HCT116 (cell line): ENCODE results near the gene CAGE1. TPM values are rescaled to one million over a fixed set of nuclear protein-coding genes. Genes with fewer than 3 reads are reported as not detected.
A peak's percentile ranks its signal among the peaks of the same experiment; 100 is the strongest.

Experiments
- ATAC-seq: fragments of 200-7000 bp; cut with Tn5 transposase; 2 replicates; pipeline ENCODE4 v1.9.1; 2020; ENCODE audit warnings: mild to moderate bottlenecking, moderate library complexity
- BruUV-seq: library from RNA; stranded (reverse); fragments of 400-500 nt; replicated peaks from 2 replicates; lab custom pipeline; 2021; lab: Mats Ljungman, UMichigan
- CTCF ChIA-PET: fragments of 300-600 bp; sonication (Branson Sonifier 250); formaldehyde crosslinking; loops from one replicate; lab custom pipeline; 2021; ENCODE audit warnings: antibody characterized with exemption; lab: Charles Lee
- POLR2A ChIA-PET: fragments of 300-600, 350-600 bp; sonication (Branson Sonifier 250); formaldehyde crosslinking; loops from one replicate; lab custom pipeline; 2021; ENCODE audit warnings: antibody characterized with exemption; lab: Charles Lee
- RAD21 ChIA-PET, 2 experiments: fragments of 300-600 bp; sonication (Branson Sonifier 250); formaldehyde crosslinking; loops; one replicate each; lab custom pipeline; 2023; ENCODE audit warnings: low total read pairs in 2 of 2; ENCODE audit not compliant: uncharacterized antibody in 2 of 2, unreplicated experiment in 2 of 2, low non-redundant PET in 1 of 2; lab: Charles Lee
- DNase-seq: peaks from one replicate; pipeline ENCODE4 v3.0.0-alpha.2; 2010; ENCODE audit warnings: low read depth, low spot score
- H2AFZ ChIP-seq: fragments of 200-600 bp; shearing (Covaris generic), sonication (generic); 2 replicates; pipeline ENCODE4 v1.6.1; 2017; ENCODE audit warnings: low read depth, mixed run types, mixed read lengths, antibody characterized with exemption, low read length; ENCODE audit not compliant: poor library complexity, severe bottlenecking
- H3K27ac ChIP-seq: 2 replicates; pipeline ENCODE4 v1.5.1; 2012; ENCODE audit warnings: low read depth, low read length
- H3K27me3 ChIP-seq: fragments of 200-600 bp; sonication (generic); 2 replicates; pipeline ENCODE4 v1.6.1; 2016; ENCODE audit warnings: mixed run types, low read length, mixed read lengths; ENCODE audit not compliant: insufficient read depth
- H3K36me3 ChIP-seq, 2 experiments: fragments of 200-500 bp in 1 of 2; fragments of 200-600 bp in 1 of 2; sonication (Bioruptor generic) in 1 of 2; sonication (generic) in 1 of 2; 2 replicates each; pipeline versions ENCODE4 v1.5.1 to v1.6.1; 2014 to 2016; ENCODE audit warnings: low read length in 2 of 2, inconsistent platforms in 1 of 2, mixed read lengths in 1 of 2, mixed run types in 1 of 2; ENCODE audit not compliant: insufficient read depth in 2 of 2, control insufficient read depth in 1 of 2
- H3K4me1 ChIP-seq, 2 experiments: fragments of 200-600 bp in 1 of 2; sonication (generic) in 1 of 2; 2 replicates each; pipeline versions ENCODE4 v1.5.1 to v1.6.1; 2012 to 2017; ENCODE audit warnings: low read length in 2 of 2, inconsistent platforms in 1 of 2, mild to moderate bottlenecking in 1 of 2, mixed read lengths in 1 of 2, mixed run types in 1 of 2, moderate library complexity in 1 of 2; ENCODE audit not compliant: insufficient read depth in 2 of 2, control insufficient read depth in 1 of 2
- H3K4me2 ChIP-seq: fragments of 200-600 bp; sonication (generic); 2 replicates; pipeline ENCODE4 v1.6.1; 2017; ENCODE audit warnings: mixed run types, low read length, mixed read lengths
- H3K4me3 ChIP-seq, 2 experiments: fragments of 200-600 bp in 1 of 2; sonication (generic) in 1 of 2; replicated peaks in 1 of 2; 2 replicates each; pipeline ENCODE4 v1.5.1; 2011 to 2016; ENCODE audit warnings: low read length in 2 of 2, control low read depth in 1 of 2, low read depth in 1 of 2, mild to moderate bottlenecking in 1 of 2, mixed read lengths in 1 of 2, mixed run types in 1 of 2
- H3K79me2 ChIP-seq: fragments of 200-600 bp; sonication (generic); 2 replicates; pipeline ENCODE4 v1.6.1; 2017; ENCODE audit warnings: mild to moderate bottlenecking, mixed run types, low read length, moderate library complexity, mixed read lengths; ENCODE audit not compliant: insufficient read depth
- H3K9ac ChIP-seq: fragments of 200-600 bp; sonication (generic); 2 replicates; pipeline ENCODE4 v1.6.1; 2016; ENCODE audit warnings: low read length, mixed read lengths
- H3K9me2 ChIP-seq: fragments of 200-600 bp; sonication (generic), shearing (Covaris generic); 2 replicates; pipeline ENCODE4 v1.6.1; 2017; ENCODE audit warnings: mixed run types, mild to moderate bottlenecking, moderate library complexity; ENCODE audit not compliant: insufficient read depth
- H3K9me3 ChIP-seq, 2 experiments: fragments of 200-500 bp in 1 of 2; fragments of 200-600 bp in 1 of 2; sonication (Bioruptor generic) in 1 of 2; sonication (generic) in 1 of 2; 2 replicates each; pipeline ENCODE4 v1.6.1; 2014 to 2017; ENCODE audit warnings: low read length in 2 of 2, mixed read lengths in 2 of 2, inconsistent platforms in 1 of 2, low read depth in 1 of 2, mild to moderate bottlenecking in 1 of 2, mixed run types in 1 of 2, moderate library complexity in 1 of 2; ENCODE audit not compliant: control insufficient read depth in 1 of 2, insufficient read depth in 1 of 2
- H4K20me1 ChIP-seq: fragments of 200-600 bp; sonication (generic), shearing (Covaris generic); 2 replicates; pipeline ENCODE4 v1.6.1; 2017; ENCODE audit warnings: mixed run types, mild to moderate bottlenecking, moderate library complexity; ENCODE audit not compliant: insufficient read depth
- JUND ChIP-seq: IDR thresholded peaks from 2 replicates; pipeline ENCODE4 v1.6.1; 2012
- RAD21 ChIP-seq: IDR thresholded peaks from 2 replicates; pipeline ENCODE4 v1.6.1; 2012; ENCODE audit warnings: low read depth, mild to moderate bottlenecking
- SIN3A ChIP-seq: IDR thresholded peaks from 2 replicates; pipeline ENCODE4 v1.6.1; 2012; ENCODE audit warnings: low read depth
- SP1 ChIP-seq: IDR thresholded peaks from 2 replicates; pipeline ENCODE4 v1.6.1; 2012; ENCODE audit warnings: low read depth
- SRF ChIP-seq: IDR thresholded peaks from 2 replicates; pipeline ENCODE4 v1.6.1; 2012; ENCODE audit warnings: low read depth
- intact Hi-C: fragments of 100-400 bp; cut with micrococcal nuclease; formaldehyde crosslinking; loops from 2 replicates; pipeline ENCODE4 v1.10.0; 2022
- total RNA-seq: library from RNA; stranded (reverse); gene quantifications from one replicate; pipeline ENCODE4 v1.2.1, GENCODE V29; 2021; ENCODE audit not compliant: unreplicated experiment
- TF ChIP-seq, protein P1 (sequence below): IDR thresholded peaks from 2 replicates; pipeline ENCODE4 v1.6.1; 2012; ENCODE audit warnings: low read depth

The CAGE1 gene
- total RNA-seq, 1 experiment from 2014 or later = 0.20 TPM

DNA sequence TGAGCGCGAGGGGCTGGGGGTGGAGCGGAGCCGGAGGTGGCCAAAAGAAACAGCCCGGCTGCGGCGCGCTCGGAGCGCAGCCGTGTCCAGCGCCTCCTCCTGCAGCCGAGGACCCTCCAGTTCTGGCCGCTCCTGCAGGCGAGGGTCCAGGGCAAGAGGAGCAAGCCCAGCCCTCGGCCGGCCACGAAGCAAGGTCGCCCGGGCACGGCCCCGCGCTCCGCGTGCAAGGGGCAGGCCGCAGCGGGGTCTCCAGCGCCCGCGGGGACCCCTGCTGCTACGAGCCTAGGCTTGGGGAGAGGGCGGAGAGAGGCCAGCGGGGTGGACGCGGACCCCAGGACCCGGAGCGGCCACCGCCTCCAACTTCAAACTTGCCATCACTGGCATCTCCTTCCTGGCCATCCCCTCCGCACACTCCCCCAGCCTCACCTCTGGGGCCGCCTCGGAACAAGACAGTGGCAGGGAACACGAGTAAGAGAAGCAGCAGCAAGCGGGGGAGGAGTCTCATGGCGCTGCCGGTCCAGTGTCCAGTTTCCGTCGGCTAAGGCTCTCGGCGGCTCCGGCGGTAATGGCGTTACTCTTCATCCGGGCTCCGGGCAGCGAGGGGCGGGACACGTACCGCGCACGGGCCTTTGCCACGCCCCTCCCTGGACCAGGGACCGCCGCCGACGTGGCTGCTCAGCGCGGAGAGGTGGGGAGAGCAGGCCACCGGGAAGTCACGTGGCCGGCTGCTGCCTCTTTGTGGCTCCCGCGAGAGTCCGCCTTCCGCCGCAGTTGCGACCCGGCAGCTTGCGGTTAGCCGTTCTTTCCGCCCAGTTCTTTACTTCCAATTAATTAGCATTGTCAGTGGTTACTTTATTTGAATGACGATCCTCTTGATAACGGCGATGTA lies 76.7 kb downstream of the CAGE1 start, which contains the start of gene SSR1 (continued):
- TF ChIP-seq JUND (no peak), SRF (no peak), SP1 (peak; percentile 69), RAD21 (no peak)
- TF ChIP-seq, protein P1, sequence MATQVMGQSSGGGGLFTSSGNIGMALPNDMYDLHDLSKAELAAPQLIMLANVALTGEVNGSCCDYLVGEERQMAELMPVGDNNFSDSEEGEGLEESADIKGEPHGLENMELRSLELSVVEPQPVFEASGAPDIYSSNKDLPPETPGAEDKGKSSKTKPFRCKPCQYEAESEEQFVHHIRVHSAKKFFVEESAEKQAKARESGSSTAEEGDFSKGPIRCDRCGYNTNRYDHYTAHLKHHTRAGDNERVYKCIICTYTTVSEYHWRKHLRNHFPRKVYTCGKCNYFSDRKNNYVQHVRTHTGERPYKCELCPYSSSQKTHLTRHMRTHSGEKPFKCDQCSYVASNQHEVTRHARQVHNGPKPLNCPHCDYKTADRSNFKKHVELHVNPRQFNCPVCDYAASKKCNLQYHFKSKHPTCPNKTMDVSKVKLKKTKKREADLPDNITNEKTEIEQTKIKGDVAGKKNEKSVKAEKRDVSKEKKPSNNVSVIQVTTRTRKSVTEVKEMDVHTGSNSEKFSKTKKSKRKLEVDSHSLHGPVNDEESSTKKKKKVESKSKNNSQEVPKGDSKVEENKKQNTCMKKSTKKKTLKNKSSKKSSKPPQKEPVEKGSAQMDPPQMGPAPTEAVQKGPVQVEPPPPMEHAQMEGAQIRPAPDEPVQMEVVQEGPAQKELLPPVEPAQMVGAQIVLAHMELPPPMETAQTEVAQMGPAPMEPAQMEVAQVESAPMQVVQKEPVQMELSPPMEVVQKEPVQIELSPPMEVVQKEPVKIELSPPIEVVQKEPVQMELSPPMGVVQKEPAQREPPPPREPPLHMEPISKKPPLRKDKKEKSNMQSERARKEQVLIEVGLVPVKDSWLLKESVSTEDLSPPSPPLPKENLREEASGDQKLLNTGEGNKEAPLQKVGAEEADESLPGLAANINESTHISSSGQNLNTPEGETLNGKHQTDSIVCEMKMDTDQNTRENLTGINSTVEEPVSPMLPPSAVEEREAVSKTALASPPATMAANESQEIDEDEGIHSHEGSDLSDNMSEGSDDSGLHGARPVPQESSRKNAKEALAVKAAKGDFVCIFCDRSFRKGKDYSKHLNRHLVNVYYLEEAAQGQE = no peak

DNA sequence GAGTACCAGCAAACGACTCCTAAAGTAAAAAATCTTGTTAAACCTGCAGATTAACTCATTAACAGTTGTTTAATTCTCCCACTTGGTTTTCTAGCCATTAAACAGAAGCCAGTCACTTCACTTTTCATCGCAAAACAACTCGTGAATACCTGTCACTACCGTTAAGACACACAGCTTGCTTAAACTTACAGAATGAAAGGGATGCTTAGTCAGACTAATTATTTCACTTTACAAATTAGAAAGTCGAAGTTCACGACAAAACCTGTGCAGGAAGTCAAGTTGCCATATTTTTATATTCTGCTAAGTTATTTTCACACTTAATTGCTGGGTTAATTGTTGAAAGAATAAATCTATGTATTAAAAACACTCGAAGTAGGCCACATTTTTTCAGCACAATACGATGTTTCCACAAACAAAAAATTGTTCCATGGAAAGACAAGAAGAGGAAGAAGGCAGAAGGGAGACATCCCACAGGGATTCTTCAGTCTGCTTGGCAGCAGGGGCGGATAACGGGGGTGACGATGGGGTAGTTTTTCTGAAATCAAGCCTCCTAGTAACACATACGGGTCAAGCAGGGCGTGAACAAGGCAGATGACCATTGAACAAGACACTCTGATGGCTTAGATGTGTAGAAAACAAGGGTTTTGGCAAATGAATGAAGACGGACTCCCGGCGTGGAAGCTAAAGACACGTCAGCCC lies 77.5 kb downstream of the CAGE1 start:
- H2AFZ ChIP-seq = no peak overlapping the region
- peaks cover 59% of the 10 kb centered on the region for H3K79me2 ChIP-seq
- peak overlapping the region; percentile 82 to 98 for H3K4me3 ChIP-seq
- H3K9me3 ChIP-seq = no peaks in the 10 kb centered on the region
- BruUV-seq = TSS peak; percentile 46
- ChIA-PET POLR2A (no interaction called here), RAD21 (no interaction called here), CTCF (no interaction called here)
- H3K36me3 ChIP-seq = peaks cover 18 to 30% of the 10 kb centered on the region in 2 experiments
- no peak for DNase-seq
- H3K9me2 ChIP-seq = no peaks in the 10 kb centered on the region
- ATAC-seq = peak; percentile 3; the same call in 1 of the 2 replicates
- H3K9ac ChIP-seq = peak overlapping the region; percentile 94
- peak overlapping the region; percentile 89 for H3K27ac ChIP-seq
- intact Hi-C loops = loop anchor here (1.0 kb wide), 1 partner anchor 77 kb away; the partner anchor contains the start of genes CAGE1 and RIOK1
- H3K4me2 ChIP-seq = peak overlapping the region; percentile 81
- peaks cover 18 to 31% of the 10 kb centered on the region in 2 experiments for H3K4me1 ChIP-seq
- H4K20me1 ChIP-seq = peaks cover 5% of the 10 kb centered on the region; the same call in 1 of the 2 replicates
- peak; percentile 43; the same call in 1 of the 2 replicates for TF ChIP-seq SIN3A
- TF ChIP-seq, protein P1 = no peak
- H3K27me3 ChIP-seq = no peaks in the 10 kb centered on the region
